ENCODE data around the gene NDUFB4.
A peak's percentile ranks its signal among the peaks of the same experiment; 100 is the strongest.

The NDUFB4 gene

GRCh38 chr3:120555657-120556509, 40.3 kb upstream of the NDUFB4 start:
- Histone ChIP-seq H3K36me3 (replicated peaks; ENCODE audit: low read depth, low read length) (no peaks in the 10 kb centered on the region), H3K4me3 (ENCODE audit: low read length) (no peak overlapping the region), H3K27ac (ENCODE audit: low read length) (no peak overlapping the region), H3K4me1 (ENCODE audit: low read length) (peaks cover 17% of the 10 kb centered on the region), H3K9me3 (ENCODE audit: insufficient read depth, low read length) (no peaks in the 10 kb centered on the region), H3K27me3 (ENCODE audit: low read depth, low read length) (peaks cover 11% of the 10 kb centered on the region), H3K79me2 (ENCODE audit: low read length) (no peaks in the 10 kb centered on the region), H3K9ac (ENCODE audit: low read length) (no peak overlapping the region), H4K20me1 (ENCODE audit: insufficient read depth, low read length) (no peaks in the 10 kb centered on the region), H2AFZ (ENCODE audit: low read depth, low read length) (no peak overlapping the region), H3K4me2 (ENCODE audit: low read length) (no peak overlapping the region)
- TF ChIP-seq CTCF (IDR thresholded peaks at IDR 0.05; ENCODE audit: low read depth, low read length): no peak

- no peaks in the 10 kb centered on the region for H3K79me2 ChIP-seq (ENCODE audit: low read length)
- no peaks in the 10 kb centered on the region for H4K20me1 ChIP-seq (ENCODE audit: insufficient read depth, low read length)
- H3K9ac ChIP-seq (ENCODE audit: low read length): no peak overlapping the region
- H3K36me3 ChIP-seq (replicated peaks; ENCODE audit: low read depth, low read length): no peaks in the 10 kb centered on the region
- H3K4me3 ChIP-seq (ENCODE audit: low read length): no peak overlapping the region
- H3K4me1 ChIP-seq (ENCODE audit: low read length): peaks cover 20% of the 10 kb centered on the region
- H2AFZ ChIP-seq (ENCODE audit: low read depth, low read length): no peak overlapping the region
- no peak for TF ChIP-seq EZH2phosphoT487 (IDR thresholded peaks at IDR 0.05; ENCODE audit: low read depth)
- no peak for TF ChIP-seq CTCF (IDR thresholded peaks at IDR 0.05; ENCODE audit: low read depth, low read length)
- no peak overlapping the region for H3K4me2 ChIP-seq (ENCODE audit: low read length)
- H3K27ac ChIP-seq (ENCODE audit: low read length): no peak overlapping the region
- no peaks in the 10 kb centered on the region for H3K9me3 ChIP-seq (ENCODE audit: insufficient read depth, low read length)
- H3K27me3 ChIP-seq (ENCODE audit: low read depth, low read length): peaks cover 11% of the 10 kb centered on the region
Measured at GRCh38 chr3:120557115-120557514, 39.0 kb upstream of the NDUFB4 start.

DNA sequence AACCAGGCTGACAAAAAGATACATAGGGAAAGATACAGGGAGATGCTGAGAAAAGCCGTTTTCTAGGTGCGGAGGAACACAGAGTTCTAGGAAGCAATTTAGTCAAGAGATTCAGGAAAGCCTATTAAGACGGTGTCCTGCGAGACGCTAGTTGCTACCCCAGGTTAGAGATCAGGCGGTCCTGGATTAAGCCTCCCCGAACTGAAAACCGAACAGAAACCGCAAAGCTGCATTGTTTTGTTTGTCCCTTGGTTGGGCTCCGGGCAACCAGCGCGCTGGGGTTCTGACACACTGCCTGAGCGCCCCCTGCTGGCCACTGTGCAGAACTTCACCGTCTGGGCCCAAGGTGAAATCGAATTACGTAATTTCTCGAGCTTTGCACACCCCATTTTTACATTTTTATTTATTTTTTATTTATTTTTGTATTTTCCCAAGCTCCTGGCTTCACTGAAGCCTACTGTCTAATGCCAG, 37.3 kb upstream of the NDUFB4 start:
- H4K20me1 ChIP-seq (ENCODE audit: insufficient read depth, low read length): no peaks in the 10 kb centered on the region
- peak overlapping the region; percentile 91 for H2AFZ ChIP-seq (ENCODE audit: low read depth, low read length)
- peaks cover 20% of the 10 kb centered on the region for H3K4me1 ChIP-seq (ENCODE audit: low read length)
- H3K4me3 ChIP-seq (ENCODE audit: low read length): peak overlapping the region; percentile 84
- H3K9me3 ChIP-seq (ENCODE audit: insufficient read depth, low read length): no peaks in the 10 kb centered on the region
- no peaks in the 10 kb centered on the region for H3K27me3 ChIP-seq (ENCODE audit: low read depth, low read length)
- H3K27ac ChIP-seq (ENCODE audit: low read length): no peak overlapping the region
- peak overlapping the region; percentile 58 for H3K9ac ChIP-seq (ENCODE audit: low read length)
- H3K36me3 ChIP-seq (replicated peaks; ENCODE audit: low read depth, low read length): no peaks in the 10 kb centered on the region
- peak overlapping the region; percentile 86 for H3K4me2 ChIP-seq (ENCODE audit: low read length)
- no peaks in the 10 kb centered on the region for H3K79me2 ChIP-seq (ENCODE audit: low read length)
- peak; percentile 84 for TF ChIP-seq CTCF (IDR thresholded peaks at IDR 0.05; ENCODE audit: low read depth, low read length)
- no peak for TF ChIP-seq EZH2phosphoT487 (IDR thresholded peaks at IDR 0.05; ENCODE audit: low read depth)

DNA sequence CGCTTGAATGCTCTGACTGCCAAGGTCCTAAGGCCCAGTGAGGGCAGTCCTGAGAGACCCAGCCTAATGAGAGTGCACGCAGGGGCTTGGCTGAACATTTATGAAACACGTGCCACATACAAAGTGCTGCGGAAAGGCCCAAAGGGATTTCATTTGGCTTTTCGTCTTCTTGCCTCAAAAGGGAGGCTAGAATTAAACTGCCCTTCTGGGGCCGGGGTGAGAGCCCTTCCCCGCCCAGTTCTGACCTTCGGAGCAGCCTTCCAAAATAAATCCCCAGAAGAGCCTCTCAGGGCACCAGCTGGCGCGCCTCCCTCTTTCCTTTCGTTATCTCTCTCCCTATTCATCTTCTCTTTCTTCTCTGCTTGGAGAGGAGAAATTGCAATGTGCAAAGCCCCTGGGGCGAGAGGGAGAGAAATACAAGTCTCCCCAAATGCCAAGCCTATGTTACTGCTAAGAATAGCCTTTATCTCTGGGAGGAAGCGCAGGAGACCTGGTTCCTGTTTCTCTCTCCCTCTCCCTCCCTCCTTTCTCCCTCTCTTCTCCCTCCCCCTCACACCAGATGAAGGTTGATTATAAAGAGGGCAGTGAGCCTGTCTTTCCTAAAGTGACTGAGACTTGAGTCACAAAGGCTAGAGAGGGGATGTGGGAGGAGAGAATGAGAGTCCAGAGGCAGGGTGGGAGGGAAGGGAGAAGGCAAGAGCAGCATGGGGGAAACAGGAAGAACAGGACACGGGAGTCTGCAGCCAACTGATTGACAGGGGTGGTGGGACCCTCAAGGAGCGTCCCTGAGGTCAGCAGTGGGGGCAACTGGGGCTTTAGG, 36.7 kb upstream of the NDUFB4 start:
- H3K9ac ChIP-seq (ENCODE audit: low read length): peak overlapping the region; percentile 49
- H3K9me3 ChIP-seq (ENCODE audit: insufficient read depth, low read length): no peaks in the 10 kb centered on the region
- H3K79me2 ChIP-seq (ENCODE audit: low read length): no peaks in the 10 kb centered on the region
- peak overlapping the region; percentile 84 for H3K4me3 ChIP-seq (ENCODE audit: low read length)
- H3K4me1 ChIP-seq (ENCODE audit: low read length): peaks cover 20% of the 10 kb centered on the region
- no peaks in the 10 kb centered on the region for H3K27me3 ChIP-seq (ENCODE audit: low read depth, low read length)
- H3K27ac ChIP-seq (ENCODE audit: low read length): no peak overlapping the region
- peak overlapping the region; percentile 86 for H3K4me2 ChIP-seq (ENCODE audit: low read length)
- H4K20me1 ChIP-seq (ENCODE audit: insufficient read depth, low read length): no peaks in the 10 kb centered on the region
- no peak for TF ChIP-seq EZH2phosphoT487 (IDR thresholded peaks at IDR 0.05; ENCODE audit: low read depth)
- TF ChIP-seq CTCF (IDR thresholded peaks at IDR 0.05; ENCODE audit: low read depth, low read length): no peak
- no peaks in the 10 kb centered on the region for H3K36me3 ChIP-seq (replicated peaks; ENCODE audit: low read depth, low read length)
- H2AFZ ChIP-seq (ENCODE audit: low read depth, low read length): peak overlapping the region; percentile 88
